WTC11 (cell line): ENCODE measurements around the gene CGB8. TPM values are rescaled to one million over a fixed set of nuclear protein-coding genes. Genes with fewer than 3 reads are reported as not detected.
A peak's percentile ranks its signal among the peaks of the same experiment; 100 is the strongest.
"Not testable (repeated sequence)": the region's sequence is repeated elsewhere in the genome, so short reads cannot be mapped to it uniquely, and the experiment has no call there.

ENCODE experiments used
- ATAC-seq: fragments of 200-7000 bp; cut with Tn5 transposase; 2 replicates; pipeline ENCODE4 v1.10.0; 2021; ENCODE audit warnings: mild to moderate bottlenecking, moderate library complexity
- Bru-seq: library from RNA; stranded (reverse); fragments of 400-500 nt; gene quantifications from one replicate; lab custom pipeline; 2021; lab: Mats Ljungman, UMichigan
- CTCF ChIA-PET: fragments of 300-600 bp; sonication (Branson Sonifier 250); formaldehyde crosslinking; loops from one replicate; lab custom pipeline; 2021; ENCODE audit warnings: antibody characterized with exemption; lab: Charles Lee
- POLR2A ChIA-PET: fragments of 350-600 bp; sonication (Branson Sonifier 250); formaldehyde crosslinking; loops from one replicate; lab custom pipeline; 2021; ENCODE audit warnings: antibody characterized with exemption; lab: Charles Lee
- DNase-seq: peaks from one replicate; pipeline ENCODE4 v3.0.0; 2021; ENCODE audit warnings: low spot score
- H3K27ac Mint-ChIP-seq: 2 replicates; pipeline ENCODE4 v1.8.0; 2021; ENCODE audit warnings: mixed read lengths
- H3K27me3 Mint-ChIP-seq: 2 replicates; pipeline ENCODE4 v1.8.0; 2021; ENCODE audit warnings: low read depth, mild to moderate bottlenecking, moderate library complexity, mixed read lengths
- H3K36me3 Mint-ChIP-seq: 2 replicates; pipeline ENCODE4 v1.8.0; 2021; ENCODE audit warnings: mixed read lengths
- H3K4me1 Mint-ChIP-seq: 2 replicates; pipeline ENCODE4 v1.8.0; 2022; ENCODE audit warnings: mixed read lengths
- H3K4me3 Mint-ChIP-seq: 2 replicates; pipeline ENCODE4 v1.8.0; 2021; ENCODE audit warnings: mild to moderate bottlenecking, moderate library complexity, mixed read lengths
- H3K9me3 Mint-ChIP-seq: 2 replicates; pipeline ENCODE4 v1.8.0; 2021; ENCODE audit warnings: mixed read lengths
- AR ChIP-seq: fragments of 250-450 bp; sonication (Bioruptor Pico); IDR thresholded peaks from 2 replicates; pipeline ENCODE4 v1.9.0; 2021; ENCODE audit warnings: mild to moderate bottlenecking
- ARID4B ChIP-seq: sonication (generic); formaldehyde crosslinking; IDR thresholded peaks from 2 replicates; pipeline ENCODE4 v1.8.0; 2023; ENCODE audit warnings: missing genetic modification reagents, mild to moderate bottlenecking, borderline replicate concordance
- CBFB ChIP-seq: sonication (generic); formaldehyde crosslinking; IDR thresholded peaks from 2 replicates; pipeline ENCODE4 v1.8.1; 2022; ENCODE audit warnings: mild to moderate bottlenecking, low read depth, missing genetic modification reagents
- CREB1 ChIP-seq: sonication (generic); formaldehyde crosslinking; IDR thresholded peaks from 2 replicates; pipeline ENCODE4 v1.8.0; 2023; ENCODE audit warnings: mild to moderate bottlenecking, missing genetic modification reagents
- CTCF ChIP-seq: fragments of 200-600 bp; IDR thresholded peaks from 2 replicates; pipeline ENCODE4 v1.8.0; 2022; ENCODE audit warnings: antibody characterized with exemption
- E2F1 ChIP-seq: sonication (generic); formaldehyde crosslinking; IDR thresholded peaks from 2 replicates; pipeline ENCODE4 v1.8.0; 2022; ENCODE audit warnings: mild to moderate bottlenecking, missing genetic modification reagents
- FOXK1 ChIP-seq: sonication (generic); formaldehyde crosslinking; IDR thresholded peaks from 2 replicates; pipeline ENCODE4 v1.8.0; 2022; ENCODE audit warnings: mild to moderate bottlenecking, moderate library complexity, missing genetic modification reagents
- MXD4 ChIP-seq: fragments of 250-450 bp; sonication (Bioruptor Pico); IDR thresholded peaks from 2 replicates; pipeline ENCODE4 v1.8.0; 2021; ENCODE audit warnings: mild to moderate bottlenecking, moderate library complexity, borderline replicate concordance
- NR2C2 ChIP-seq: sonication (generic); formaldehyde crosslinking; IDR thresholded peaks from 2 replicates; pipeline ENCODE4 v1.8.0; 2022; ENCODE audit warnings: mild to moderate bottlenecking, missing genetic modification reagents
- SMAD3 ChIP-seq: sonication (generic); formaldehyde crosslinking; IDR thresholded peaks from 2 replicates; pipeline ENCODE4 v1.8.0; 2022; ENCODE audit warnings: missing genetic modification reagents, mild to moderate bottlenecking, borderline replicate concordance
- ZBTB43 ChIP-seq: sonication (generic); formaldehyde crosslinking; IDR thresholded peaks from 2 replicates; pipeline ENCODE4 v1.8.1; 2023; ENCODE audit warnings: mild to moderate bottlenecking, missing genetic modification reagents
- ZNF138 ChIP-seq: sonication (generic); formaldehyde crosslinking; conservative IDR thresholded peaks from 2 replicates; pipeline ENCODE4 v1.8.1; 2022; ENCODE audit warnings: mild to moderate bottlenecking, moderate library complexity, missing genetic modification reagents
- ZSCAN18 ChIP-seq: fragments of 250-450 bp; sonication (Bioruptor Pico); IDR thresholded peaks from 2 replicates; pipeline ENCODE4 v2.1.2; 2022; ENCODE audit warnings: mild to moderate bottlenecking, moderate library complexity
- long read RNA-seq, 3 experiments: library from RNA in 1 of 3; library from capped mRNA in 1 of 3; library from polyadenylated mRNA in 1 of 3; unstranded in 2 of 3; stranded (forward) in 1 of 3; transcript quantifications; one replicate each; pipeline ENCODE4 v2.0.0, GENCODE V29; 2021
- total RNA-seq: library from RNA; stranded (reverse); gene quantifications from 3 replicates; pipeline ENCODE4 v1.2.3, GENCODE V29; 2021

Gene CGB8
- total RNA-seq (0.31 TPM in 1 of 3 replicates, not detected in the others), Bru-seq, nascent RNA (not detected)
- long read RNA-seq, experiment 1, result 0 reads
- long read RNA-seq, experiment 2, result 0 reads
- long read RNA-seq, experiment 3, result 0 reads

GRCh38 chr19:49049011-49049410, at the start of gene CGB8:
Gene CGB8, minus strand, starts transcription at chr19:49049111. Its CDS starts 372 bp downstream, at chr19:49048739.
- H3K36me3 Mint-ChIP-seq, ATAC-seq, CTCF ChIA-PET, DNase-seq, H3K4me1 Mint-ChIP-seq, H3K9me3 Mint-ChIP-seq, H3K27ac Mint-ChIP-seq, POLR2A ChIA-PET, H3K4me3 Mint-ChIP-seq: not testable (repeated sequence)
- H3K27me3 Mint-ChIP-seq, result peaks cover 23% of the 10 kb centered on the region

- POLR2A ChIA-PET, result interaction anchor here (0.7 to 1.1 kb wide), 4 partner anchors 17 to 51 kb away, joined by 4 to 5 read pairs (median 4); partner anchors contain the start of gene LIN7B
- peak; percentile 82 for DNase-seq
- H3K27ac Mint-ChIP-seq, result peak overlapping the region; percentile 85
- TF ChIP-seq FOXK1 (CRISPR knock-in tag) (no peak), ZNF138 (CRISPR knock-in tag) (no peak), AR (CRISPR knock-in tag) (no peak), CTCF (peak; percentile 98), E2F1 (CRISPR knock-in tag) (no peak), CBFB (CRISPR knock-in tag) (no peak), MXD4 (CRISPR knock-in tag) (no peak), ZSCAN18 (CRISPR knock-in tag) (no peak)
- TF ChIP-seq, all 79 proteins: peak for 1
- Mint-ChIP-seq H3K27me3 (no peaks in the 10 kb centered on the region), H3K4me1 (peaks cover 13% of the 10 kb centered on the region), H3K9me3 (no peaks in the 10 kb centered on the region), H3K4me3 (no peak overlapping the region), H3K36me3 (peaks cover 65% of the 10 kb centered on the region)
- CTCF ChIA-PET, result interaction anchor here (0.5 to 3.1 kb wide), 66 partner anchors 8 to 772 kb away, joined by 3 to 72 read pairs (median 7); partner anchors contain the start of genes CGB2, CGB7, GYS1 and HRC
- peak; percentile 89 for ATAC-seq
Observed at GRCh38 chr19:49097453-49098288, 48.8 kb upstream of the CGB8 start.

GRCh38 chr19:49094505-49095482, 45.9 kb upstream of the CGB8 start:
- ChIA-PET CTCF (interaction anchor here (1.0 to 1.6 kb wide), 5 partner anchors 12 to 116 kb away, joined by 3 to 7 read pairs (median 4); no protein-coding TSS in a partner anchor), POLR2A (interaction anchor here (0.6 to 1.2 kb wide), 2 partner anchors 12 to 140 kb away, joined by 3 to 4 read pairs; partner anchors contain the start of gene BAX)
- Mint-ChIP-seq H3K27ac (0 out of 2 replicates have a peak overlapping the region, but pooled peaks have one; percentile 8), H3K27me3 (no peaks in the 10 kb centered on the region), H3K4me3 (no peak overlapping the region), H3K36me3 (peaks cover 73% of the 10 kb centered on the region), H3K4me1 (peaks cover 5% of the 10 kb centered on the region; the same call in 1 of the 2 replicates), H3K9me3 (no peaks in the 10 kb centered on the region)
- ATAC-seq, result no peak
- no peak for DNase-seq
- TF ChIP-seq SMAD3 (CRISPR knock-in tag) (no peak), ZBTB43 (no peak), ARID4B (CRISPR knock-in tag) (no peak), NR2C2 (CRISPR knock-in tag) (no peak), ZNF138 (CRISPR knock-in tag) (no peak), CREB1 (no peak)
